ENCODE results near the gene KRT6B. TPM values are rescaled to one million over a fixed set of nuclear protein-coding genes. Genes with fewer than 3 reads are reported as not detected.

The KRT6B gene
- polyA plus RNA-seq, 1 donor from 2014 or later, result not detected

GRCh38 chr12:52401926-52402325 is 50.0 kb downstream of the KRT6B start:
- no peaks in the 10 kb centered on the region for H3K9me2 ChIP-seq (ENCODE audit: insufficient read depth, low read length)
- H3F3A ChIP-seq (ENCODE audit: insufficient read depth, low read length, poor library complexity, severe bottlenecking), result no peaks in the 10 kb centered on the region
- no peaks in the 10 kb centered on the region for H3K9me3 ChIP-seq (ENCODE audit: low read length)
- no peaks in the 10 kb centered on the region for H4K20me1 ChIP-seq (ENCODE audit: insufficient read depth)
- no peak overlapping the region for H3K4me3 ChIP-seq (ENCODE audit: low read length)
- no peaks in the 10 kb centered on the region for H3K27me3 ChIP-seq (ENCODE audit: insufficient read depth, low read depth, low read length)
- no peak overlapping the region for H3K9ac ChIP-seq (ENCODE audit: low read length)
- H2AFZ ChIP-seq (ENCODE audit: low read depth, low read length), result no peak overlapping the region
- H3K27ac ChIP-seq (ENCODE audit: low read length), result no peak overlapping the region
- no peaks in the 10 kb centered on the region for H3K36me3 ChIP-seq (ENCODE audit: insufficient read depth, low read length)
- no peak overlapping the region for H3K4me2 ChIP-seq (ENCODE audit: low read length)
- H3K79me2 ChIP-seq (replicated peaks; ENCODE audit: insufficient read depth, low read length), result no peaks in the 10 kb centered on the region
- TF ChIP-seq TAF1 (IDR thresholded peaks at IDR 0.05; ENCODE audit: low read depth), result no peak
- no peak for TF ChIP-seq EP300 (conservative IDR thresholded peaks at IDR 0.05; ENCODE audit: poor library complexity, severe bottlenecking)
- TF ChIP-seq POLR2AphosphoS5 (IDR thresholded peaks at IDR 0.05), result no peak
- TF ChIP-seq SMC3 (conservative IDR thresholded peaks at IDR 0.05; ENCODE audit: poor library complexity), result no peak
- no peak for TF ChIP-seq EZH2 (IDR thresholded peaks at IDR 0.05; ENCODE audit: borderline replicate concordance, insufficient read depth, low read length, poor library complexity, severe bottlenecking)
- TF ChIP-seq MXI1 (conservative IDR thresholded peaks at IDR 0.05; ENCODE audit: poor library complexity, severe bottlenecking), result no peak
- no peak for TF ChIP-seq RAD21 (conservative IDR thresholded peaks at IDR 0.05)
- no peak for TF ChIP-seq REST (IDR thresholded peaks at IDR 0.05; ENCODE audit: borderline replicate concordance)
- TF ChIP-seq CTCF (IDR thresholded peaks at IDR 0.05; ENCODE audit: poor library complexity, severe bottlenecking), result no peak

GRCh38 chr12:52401526-52401925 is 50.4 kb downstream of the KRT6B start:
- no peaks in the 10 kb centered on the region for H4K20me1 ChIP-seq (ENCODE audit: insufficient read depth)
- TF ChIP-seq MXI1 (conservative IDR thresholded peaks at IDR 0.05; ENCODE audit: poor library complexity, severe bottlenecking), result no peak
- TF ChIP-seq SMC3 (conservative IDR thresholded peaks at IDR 0.05; ENCODE audit: poor library complexity), result no peak
- TF ChIP-seq EP300 (conservative IDR thresholded peaks at IDR 0.05; ENCODE audit: poor library complexity, severe bottlenecking), result no peak
- TF ChIP-seq REST (IDR thresholded peaks at IDR 0.05; ENCODE audit: borderline replicate concordance), result no peak
- TF ChIP-seq CTCF (IDR thresholded peaks at IDR 0.05; ENCODE audit: poor library complexity, severe bottlenecking), result no peak
- no peak for TF ChIP-seq EZH2 (IDR thresholded peaks at IDR 0.05; ENCODE audit: borderline replicate concordance, insufficient read depth, low read length, poor library complexity, severe bottlenecking)
- no peak for TF ChIP-seq TAF1 (IDR thresholded peaks at IDR 0.05; ENCODE audit: low read depth)
- no peak for TF ChIP-seq RAD21 (conservative IDR thresholded peaks at IDR 0.05)
- TF ChIP-seq POLR2AphosphoS5 (IDR thresholded peaks at IDR 0.05), result no peak
- H3F3A ChIP-seq (ENCODE audit: insufficient read depth, low read length, poor library complexity, severe bottlenecking), result no peaks in the 10 kb centered on the region
- H3K27me3 ChIP-seq (ENCODE audit: insufficient read depth, low read depth, low read length), result no peaks in the 10 kb centered on the region
- no peaks in the 10 kb centered on the region for H3K79me2 ChIP-seq (replicated peaks; ENCODE audit: insufficient read depth, low read length)
- H3K4me3 ChIP-seq (ENCODE audit: low read length), result no peak overlapping the region
- no peak overlapping the region for H3K27ac ChIP-seq (ENCODE audit: low read length)
- no peak overlapping the region for H3K4me2 ChIP-seq (ENCODE audit: low read length)
- H3K36me3 ChIP-seq (ENCODE audit: insufficient read depth, low read length), result no peaks in the 10 kb centered on the region
- H3K9me2 ChIP-seq (ENCODE audit: insufficient read depth, low read length), result no peaks in the 10 kb centered on the region
- no peaks in the 10 kb centered on the region for H3K9me3 ChIP-seq (ENCODE audit: low read length)
- no peak overlapping the region for H2AFZ ChIP-seq (ENCODE audit: low read depth, low read length)
- no peak overlapping the region for H3K9ac ChIP-seq (ENCODE audit: low read length)
